ENCODE data around the gene KCNT1.

The KCNT1 gene

DNA sequence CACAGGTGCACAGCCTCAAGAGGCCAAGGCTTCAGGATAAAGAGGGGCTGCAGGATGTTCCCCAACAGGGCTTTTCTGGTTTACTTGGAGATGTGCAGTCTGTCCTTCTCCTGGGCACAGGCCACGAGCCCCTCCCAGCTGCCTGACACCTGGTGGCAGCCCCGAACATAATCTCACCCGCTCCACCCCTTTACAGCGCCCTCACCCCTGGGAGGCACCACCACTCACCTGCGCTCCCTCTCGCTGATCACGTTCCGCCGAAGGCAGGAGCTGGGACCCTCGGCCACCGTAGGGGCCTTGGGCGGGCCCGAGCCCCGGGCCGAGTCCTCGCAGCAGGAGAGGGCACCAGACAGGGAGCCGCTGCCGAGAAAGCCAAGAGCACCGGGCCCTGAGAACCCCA lies 3.2 kb upstream of the KCNT1 start:
- no peak for FAIRE-seq
- DNase-seq (ENCODE audit: low spot score) = no peak

GRCh38 chr9:135699440-135699839 lies 2.5 kb upstream of the KCNT1 start, which contains the start of gene SOHLH1:
Gene SOHLH1, minus strand, starts transcription at chr9:135699481. Its CDS starts 14 bp downstream, at chr9:135699467.
- FAIRE-seq = no peak
- no peak for DNase-seq (ENCODE audit: low spot score)

GRCh38 chr9:135700525-135700924 lies 1.5 kb upstream of the KCNT1 start:
- DNase-seq (ENCODE audit: low spot score) = no peak
- FAIRE-seq = no peak

- DNase-seq (ENCODE audit: low spot score) (peak; percentile 35), FAIRE-seq (no peak)
These were observed 672 bp upstream of the KCNT1 start for GRCh38 chr9:135701067-135701958.

DNA sequence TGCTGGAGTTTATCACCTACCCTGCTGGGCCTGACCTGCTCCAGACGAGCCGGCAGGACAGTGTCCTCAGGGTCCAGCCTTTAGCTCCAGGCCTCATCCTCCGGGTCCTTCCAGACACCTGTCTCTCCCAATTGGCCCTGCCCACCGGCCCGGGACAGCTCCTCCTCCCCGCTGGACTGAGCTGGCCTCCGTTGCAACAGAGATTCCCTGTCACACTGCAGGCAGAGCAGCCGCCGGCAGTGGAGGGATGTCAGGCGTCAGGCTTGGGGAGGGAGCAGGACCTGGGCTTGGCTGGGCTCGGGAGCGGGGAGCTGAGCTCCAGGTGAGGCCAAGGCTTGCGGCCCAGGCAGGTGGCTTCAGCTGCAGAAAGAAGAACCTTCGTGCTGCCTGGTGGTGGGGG lies 1.7 kb downstream of the KCNT1 start:
- no peak for DNase-seq (ENCODE audit: low spot score)

DNA sequence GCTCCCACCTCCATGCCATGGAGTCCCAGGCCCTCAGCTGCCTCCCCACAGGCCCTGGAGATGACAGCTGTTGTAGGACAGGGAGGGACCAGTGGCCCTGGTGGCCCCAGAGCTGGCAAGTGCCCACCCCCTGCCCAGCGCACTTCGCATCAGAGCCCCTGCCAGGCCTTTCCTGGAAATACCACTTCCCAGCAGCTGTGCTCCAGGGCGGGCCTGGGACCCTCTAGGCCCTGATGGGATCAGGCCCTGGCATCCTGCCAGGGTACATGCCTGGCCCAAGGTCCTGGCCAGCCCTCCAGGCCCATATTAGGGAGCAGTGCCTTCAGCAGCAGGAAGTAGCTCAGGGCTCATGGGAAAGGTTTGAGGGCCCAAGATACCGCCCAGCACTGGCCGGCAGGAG lies 2.5 kb downstream of the KCNT1 start:
- FAIRE-seq = no peak
- no peak for DNase-seq (ENCODE audit: low spot score)

More for the DNA sequence above, 1.7 kb downstream of the KCNT1 start:
- FAIRE-seq = no peak

GRCh38 chr9:135705376-135705775 lies 3.4 kb downstream of the KCNT1 start:
- FAIRE-seq = no peak

GRCh38 chr9:135706288-135706687 lies 4.3 kb downstream of the KCNT1 start:
- no peak for DNase-seq (ENCODE audit: low spot score)
- FAIRE-seq = no peak

More at GRCh38 chr9:135705376-135705775, 3.4 kb downstream of the KCNT1 start:
- DNase-seq (ENCODE audit: low spot score) = no peak

GRCh38 chr9:135707252-135708138 lies 5.5 kb downstream of the KCNT1 start:
- no peak for FAIRE-seq
- no peak for DNase-seq (ENCODE audit: low spot score)

DNA sequence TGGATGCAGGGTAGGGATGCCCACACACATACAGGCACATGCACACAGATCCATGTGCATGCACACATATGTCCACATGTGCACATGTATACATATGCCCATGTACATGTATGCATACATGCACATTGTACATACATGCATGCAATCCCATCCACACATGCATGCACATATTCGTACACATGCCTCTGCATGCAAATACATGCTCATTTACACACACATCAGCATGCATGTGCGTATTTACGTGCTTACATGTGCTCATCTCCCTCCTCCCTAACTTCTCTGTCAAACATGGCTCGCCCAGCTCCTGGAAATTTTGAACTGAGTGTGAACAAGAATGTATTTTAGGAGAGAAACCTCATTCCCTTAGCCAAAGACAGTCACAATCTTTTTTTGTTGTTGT lies 6.2 kb downstream of the KCNT1 start:
- no peak for DNase-seq (ENCODE audit: low spot score)
- FAIRE-seq = peak; percentile 62

GRCh38 chr9:135711391-135711790 lies 9.4 kb downstream of the KCNT1 start:
- no peak for FAIRE-seq
- no peak for DNase-seq (ENCODE audit: low spot score)

DNA sequence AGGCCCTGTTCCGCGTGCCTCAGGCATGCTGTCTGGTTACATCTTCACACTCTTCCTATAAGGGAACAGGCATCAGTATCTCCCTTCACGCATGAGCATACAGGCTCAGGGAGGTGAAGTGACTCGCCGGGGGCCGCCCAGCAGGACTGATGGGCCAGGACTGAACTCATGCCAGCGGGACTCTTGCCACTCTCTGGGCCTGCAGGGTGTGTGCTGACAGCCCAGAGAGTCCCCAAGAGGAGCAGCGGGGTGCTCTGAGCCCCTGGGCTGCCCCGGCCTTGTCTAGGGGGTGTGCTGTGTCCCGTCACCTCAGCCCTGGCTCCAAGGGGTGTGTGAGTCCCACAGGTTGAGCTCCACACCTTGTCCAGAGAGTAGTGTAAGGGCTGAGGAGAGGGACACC lies 9.9 kb downstream of the KCNT1 start:
- DNase-seq (ENCODE audit: low spot score) = no peak
- no peak for FAIRE-seq

GRCh38 chr9:135712613-135713295 lies 10.8 kb downstream of the KCNT1 start:
- no peak for FAIRE-seq
- DNase-seq (ENCODE audit: low spot score) = no peak

- peak; percentile 39 for DNase-seq (ENCODE audit: low spot score)
- FAIRE-seq = no peak
These were observed 12.5 kb downstream of the KCNT1 start for GRCh38 chr9:135714242-135715055.

DNA sequence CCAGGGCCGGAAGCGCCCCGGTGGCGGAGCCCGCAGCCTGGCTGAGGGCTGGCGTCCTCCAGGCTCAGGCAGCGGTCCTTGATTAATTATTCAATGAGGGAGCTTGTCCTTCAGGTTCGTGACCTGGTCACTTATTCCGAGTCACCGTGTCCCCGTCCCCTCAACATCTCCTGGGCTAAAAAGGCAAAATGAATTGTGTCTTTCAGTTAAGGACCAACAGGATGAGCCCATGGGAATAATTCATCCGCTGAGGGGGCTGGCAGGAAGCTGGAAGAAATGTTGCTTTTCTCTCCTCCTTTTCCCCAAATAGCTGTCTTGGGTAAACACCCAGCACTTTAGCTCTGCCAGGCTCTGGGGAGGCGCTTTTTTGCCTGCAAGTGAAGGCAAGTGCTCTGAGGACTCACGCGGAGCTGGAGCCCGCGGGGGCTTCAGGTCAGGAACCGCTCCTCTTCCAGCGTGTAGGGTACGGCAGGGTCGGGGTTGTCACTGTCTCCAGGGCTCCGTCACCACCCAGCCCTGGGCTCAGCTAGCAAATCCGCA lies 13.1 kb downstream of the KCNT1 start:
- DNase-seq (ENCODE audit: low spot score) (no peak), FAIRE-seq (no peak)

- no peak for DNase-seq (ENCODE audit: low spot score)
- FAIRE-seq = no peak
These were observed 14.1 kb downstream of the KCNT1 start for GRCh38 chr9:135716045-135716444.

- FAIRE-seq = no peak
- DNase-seq (ENCODE audit: low spot score) = no peak
These were observed 15.4 kb downstream of the KCNT1 start for GRCh38 chr9:135717410-135717809.

GRCh38 chr9:135718616-135719015 lies 16.6 kb downstream of the KCNT1 start:
- FAIRE-seq (no peak), DNase-seq (ENCODE audit: low spot score) (peak; percentile 80)

DNA sequence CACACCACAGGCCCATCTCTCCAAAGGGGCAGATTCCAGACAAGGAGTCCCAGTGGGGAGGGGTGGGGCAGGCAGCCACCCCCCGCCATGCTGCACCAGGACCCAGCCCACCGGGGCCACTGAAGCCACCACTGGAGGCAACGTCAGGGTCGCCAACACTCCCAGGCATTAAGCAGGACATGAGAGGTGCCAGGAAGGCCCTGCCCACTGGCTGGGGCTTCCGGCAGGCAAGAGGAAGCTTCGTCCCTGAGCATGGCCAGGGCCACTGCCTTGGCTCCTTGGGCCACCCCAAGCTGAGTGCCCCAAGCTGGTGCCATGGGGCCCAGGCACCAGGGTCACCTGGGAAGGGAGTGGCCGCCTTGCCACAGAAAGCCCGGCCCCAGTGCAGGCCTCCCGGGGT lies 17.5 kb downstream of the KCNT1 start:
- FAIRE-seq (no peak), DNase-seq (ENCODE audit: low spot score) (no peak)

GRCh38 chr9:135722365-135722764 lies 20.4 kb downstream of the KCNT1 start:
- no peak for FAIRE-seq
- no peak for DNase-seq (ENCODE audit: low spot score)

Data from urothelium cell line (cell line).